Rectal smooth muscle tissue (tissue), 1 donor: Measurements from ENCODE around the gene ULBP1.
A peak's percentile ranks its signal among the peaks of the same experiment; 100 is the strongest.
"Not testable (repeated sequence)": the region's sequence is repeated elsewhere in the genome, so short reads cannot be mapped to it uniquely, and the experiment has no call there.

Experiments
- H3K27ac ChIP-seq: one replicate; pipeline ENCODE4 v1.7.0; 2013; ENCODE audit warnings: low read depth, low read length, inconsistent platforms
- H3K27me3 ChIP-seq: one replicate; pipeline ENCODE4 v1.7.0; 2013; ENCODE audit warnings: low read length; ENCODE audit not compliant: control insufficient read depth, insufficient read depth
- H3K36me3 ChIP-seq: one replicate; pipeline ENCODE4 v1.7.0; 2013; ENCODE audit warnings: low read length; ENCODE audit not compliant: control insufficient read depth, insufficient read depth
- H3K4me1 ChIP-seq: one replicate; pipeline ENCODE4 v1.7.0; 2013; ENCODE audit warnings: low read length; ENCODE audit not compliant: control insufficient read depth, insufficient read depth
- H3K4me3 ChIP-seq: one replicate; pipeline ENCODE4 v1.7.0; 2013; ENCODE audit warnings: low read length
- H3K9ac ChIP-seq: one replicate; pipeline ENCODE4 v1.7.0; 2013; ENCODE audit warnings: low read length

ULBP1 gene

GRCh38 chr6:149924206-149924932 is 39.4 kb upstream of the ULBP1 start:
- H3K4me3 ChIP-seq = no peak overlapping the region
- no peaks in the 10 kb centered on the region for H3K36me3 ChIP-seq
- no peak overlapping the region for H3K27ac ChIP-seq
- no peaks in the 10 kb centered on the region for H3K4me1 ChIP-seq
- no peak overlapping the region for H3K9ac ChIP-seq
- peaks cover 8% of the 10 kb centered on the region for H3K27me3 ChIP-seq

- Histone ChIP-seq H3K27ac (no peak overlapping the region), H3K36me3 (no peaks in the 10 kb centered on the region), H3K4me3 (no peak overlapping the region)
These were observed 38.9 kb upstream of the ULBP1 start for GRCh38 chr6:149924933-149925252.

GRCh38 chr6:149925253-149925973 is 38.3 kb upstream of the ULBP1 start:
- Histone ChIP-seq H3K9ac (no peak overlapping the region), H3K36me3 (no peaks in the 10 kb centered on the region), H3K27ac (no peak overlapping the region), H3K4me3 (peak overlapping the region; percentile 63), H3K4me1 (no peaks in the 10 kb centered on the region), H3K27me3 (peaks cover 9% of the 10 kb centered on the region)

More at GRCh38 chr6:149924933-149925252, 38.9 kb upstream of the ULBP1 start:
- Histone ChIP-seq H3K4me1 (no peaks in the 10 kb centered on the region), H3K27me3 (peaks cover 9% of the 10 kb centered on the region), H3K9ac (no peak overlapping the region)

DNA sequence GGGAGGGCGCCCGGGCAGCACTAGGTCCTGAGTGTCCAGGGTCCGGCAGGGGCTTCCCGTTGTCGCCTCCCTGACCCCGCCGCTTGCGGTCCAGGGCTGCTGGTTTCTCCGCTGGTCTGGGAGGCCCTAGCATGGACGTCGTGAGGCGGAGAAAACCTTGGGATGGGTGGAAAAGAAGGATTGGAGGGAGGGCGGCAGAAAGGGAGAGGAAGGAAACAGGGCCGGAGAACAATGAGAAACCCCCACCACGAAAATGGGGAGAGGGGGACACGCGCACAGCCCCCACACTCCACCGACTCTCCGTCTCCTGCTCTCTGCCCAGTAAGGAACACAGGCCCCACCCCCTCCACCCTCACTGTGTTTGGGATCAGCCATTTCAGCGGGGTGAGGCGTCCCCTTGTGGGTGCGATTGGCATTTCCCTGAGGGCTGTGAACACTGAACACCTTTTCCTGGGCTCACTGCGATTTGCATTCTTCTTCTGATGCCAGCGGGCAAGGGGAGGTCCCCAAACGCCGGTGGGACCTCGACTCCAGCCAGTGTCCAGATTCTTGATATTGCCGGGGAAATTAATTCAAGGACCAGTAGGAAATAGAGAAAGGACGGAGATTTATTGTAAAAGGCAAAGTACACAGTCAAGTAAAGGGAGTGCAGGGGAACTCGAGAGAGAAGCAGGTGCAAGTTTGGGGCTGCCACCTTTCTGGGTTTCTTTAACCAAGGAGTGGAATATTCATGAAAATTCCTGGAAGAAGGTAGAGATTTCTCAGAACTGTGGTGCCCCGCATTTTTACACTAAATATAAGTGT is 37.6 kb upstream of the ULBP1 start:
- no peak overlapping the region for H3K9ac ChIP-seq
- H3K36me3 ChIP-seq = no peaks in the 10 kb centered on the region
- peaks cover 9% of the 10 kb centered on the region for H3K27me3 ChIP-seq
- H3K4me1 ChIP-seq = no peaks in the 10 kb centered on the region
- H3K4me3 ChIP-seq = peak overlapping the region; percentile 63
- H3K27ac ChIP-seq = no peak overlapping the region

- H3K27me3 ChIP-seq, H3K4me1 ChIP-seq, H3K27ac ChIP-seq, H3K9ac ChIP-seq, H3K36me3 ChIP-seq, H3K4me3 ChIP-seq: not testable (repeated sequence)
These were observed 36.7 kb upstream of the ULBP1 start for GRCh38 chr6:149927025-149927424.

GRCh38 chr6:149929422-149929821 is 34.3 kb upstream of the ULBP1 start:
- Histone ChIP-seq H3K4me3 (no peak overlapping the region), H3K9ac (no peak overlapping the region), H3K4me1 (no peaks in the 10 kb centered on the region), H3K27me3 (peaks cover 6% of the 10 kb centered on the region), H3K36me3 (no peaks in the 10 kb centered on the region), H3K27ac (no peak overlapping the region)

- Histone ChIP-seq H3K27ac (no peak overlapping the region), H3K36me3 (no peaks in the 10 kb centered on the region), H3K4me3 (no peak overlapping the region), H3K4me1 (no peaks in the 10 kb centered on the region), H3K9ac (no peak overlapping the region), H3K27me3 (peaks cover 15% of the 10 kb centered on the region)
These were observed 32.2 kb upstream of the ULBP1 start for GRCh38 chr6:149931501-149931900.

DNA sequence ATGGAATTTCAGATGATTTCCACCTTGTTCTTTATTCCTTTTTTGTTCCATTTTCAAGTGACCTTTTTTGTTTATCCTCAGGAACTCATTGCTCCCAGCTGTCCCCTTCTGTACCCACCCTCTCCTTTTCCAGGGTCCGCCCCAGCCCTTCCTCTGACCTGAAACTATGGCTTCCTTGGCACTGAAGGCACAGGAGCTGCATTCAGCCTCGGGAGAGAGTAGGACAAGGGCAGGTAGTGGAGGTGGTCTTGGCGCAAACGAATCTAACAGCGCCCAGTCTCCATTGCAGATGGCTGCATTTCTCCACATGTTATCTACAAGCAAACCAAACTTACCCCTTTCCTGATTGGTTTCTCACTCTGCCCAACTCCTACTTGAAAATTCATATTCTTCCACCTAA is 30.7 kb upstream of the ULBP1 start:
- no peaks in the 10 kb centered on the region for H3K36me3 ChIP-seq
- H3K27ac ChIP-seq = no peak overlapping the region
- no peak overlapping the region for H3K4me3 ChIP-seq
- H3K27me3 ChIP-seq = peaks cover 19% of the 10 kb centered on the region
- H3K4me1 ChIP-seq = no peaks in the 10 kb centered on the region
- H3K9ac ChIP-seq = no peak overlapping the region

GRCh38 chr6:149933461-149933860 is 30.3 kb upstream of the ULBP1 start:
- Histone ChIP-seq H3K4me1 (peaks cover 2% of the 10 kb centered on the region), H3K27ac (no peak overlapping the region), H3K36me3 (no peaks in the 10 kb centered on the region), H3K4me3 (no peak overlapping the region), H3K27me3 (peaks cover 23% of the 10 kb centered on the region), H3K9ac (no peak overlapping the region)

- peaks cover 29% of the 10 kb centered on the region for H3K27me3 ChIP-seq
These were observed 29.2 kb upstream of the ULBP1 start for GRCh38 chr6:149934249-149935156.

DNA sequence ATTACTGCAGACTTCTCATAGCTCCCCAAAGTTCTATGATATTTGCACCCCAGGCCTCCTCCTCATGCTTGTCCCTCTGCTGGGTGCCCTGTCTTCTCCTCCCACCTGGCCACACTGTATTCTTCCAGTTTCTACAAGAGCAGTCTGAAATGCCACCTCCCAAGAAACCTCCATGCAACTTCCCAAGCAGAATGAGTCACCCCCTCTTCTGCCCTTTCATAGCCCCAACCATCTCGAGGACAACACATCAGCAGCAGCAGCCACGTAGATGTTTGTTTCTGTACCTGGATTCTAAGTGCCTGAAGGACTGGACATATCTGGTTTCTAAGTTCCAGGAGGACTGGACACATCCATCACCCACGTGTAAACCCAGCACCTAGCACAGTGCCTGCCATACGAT is 28.5 kb upstream of the ULBP1 start:
- H3K4me3 ChIP-seq = no peak overlapping the region
- H3K4me1 ChIP-seq = peaks cover 7% of the 10 kb centered on the region
- H3K9ac ChIP-seq = no peak overlapping the region
- peaks cover 36% of the 10 kb centered on the region for H3K27me3 ChIP-seq
- H3K36me3 ChIP-seq = no peaks in the 10 kb centered on the region
- H3K27ac ChIP-seq = no peak overlapping the region

More at GRCh38 chr6:149934249-149935156, 29.2 kb upstream of the ULBP1 start:
- no peak overlapping the region for H3K4me3 ChIP-seq
- H3K36me3 ChIP-seq = no peaks in the 10 kb centered on the region
- H3K9ac ChIP-seq = no peak overlapping the region
- H3K4me1 ChIP-seq = peaks cover 7% of the 10 kb centered on the region
- no peak overlapping the region for H3K27ac ChIP-seq

DNA sequence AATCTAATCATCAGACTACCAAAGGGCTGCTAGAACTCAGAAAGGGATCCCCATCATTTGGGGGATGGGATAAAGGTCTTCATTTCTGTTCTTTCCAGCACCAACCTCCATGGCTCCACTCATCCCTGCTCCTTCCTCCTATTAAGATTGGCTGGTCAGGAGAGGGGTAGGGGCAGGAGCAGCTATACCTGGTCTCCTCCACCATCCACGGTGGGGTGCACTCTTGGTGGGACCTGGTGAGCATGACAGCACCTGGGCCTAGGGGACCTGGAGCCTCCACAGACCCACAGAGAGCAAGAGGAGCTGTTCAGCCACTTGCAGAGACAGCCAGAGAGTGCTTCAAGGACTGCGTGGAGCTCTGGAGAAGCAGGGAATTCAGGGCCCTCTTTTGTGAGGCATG is 28.1 kb upstream of the ULBP1 start:
- no peaks in the 10 kb centered on the region for H3K36me3 ChIP-seq
- no peak overlapping the region for H3K27ac ChIP-seq
- peaks cover 40% of the 10 kb centered on the region for H3K27me3 ChIP-seq
- H3K4me1 ChIP-seq = peaks cover 7% of the 10 kb centered on the region
- H3K9ac ChIP-seq = no peak overlapping the region
- no peak overlapping the region for H3K4me3 ChIP-seq
